ENCODE results near the gene ZGRF1. TPM values are rescaled to one million over a fixed set of nuclear protein-coding genes. Genes with fewer than 3 reads are reported as not detected.

ZGRF1 gene
- total RNA-seq, 2 experiments from 2014 or later, result 40.0 to 43.0 TPM

DNA sequence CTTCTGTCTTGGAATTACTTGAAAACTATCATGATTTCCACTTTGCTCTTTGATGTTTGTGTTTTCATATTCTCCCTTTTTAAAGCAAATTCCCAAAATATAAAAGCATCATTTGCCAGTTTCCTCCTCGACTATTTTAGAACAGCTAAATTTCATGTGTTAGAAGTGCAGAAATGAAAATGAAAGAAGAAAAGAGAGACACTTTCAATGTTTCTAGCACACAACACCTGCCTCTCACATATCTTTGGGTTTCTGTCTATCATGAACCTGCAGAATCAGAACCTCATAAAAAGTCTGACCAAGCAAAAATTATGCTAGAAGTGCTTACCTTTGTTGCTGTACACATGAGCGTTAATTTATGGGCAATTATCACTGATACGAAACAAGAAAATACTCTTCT is 118.8 kb downstream of the ZGRF1 start:
- intact Hi-C loops (cut with micrococcal nuclease), result loop anchor here (1.0 kb wide), 2 partner anchors 287 to 319 kb away; partner anchors contain the start of gene AP1AR
- CTCF ChIA-PET, result interaction anchor here (1.3 to 1.8 kb wide), 4 partner anchors 9 to 418 kb away, joined by 3 to 5 read pairs (median 4); no protein-coding TSS in a partner anchor
- no peak for DNase-seq

DNA sequence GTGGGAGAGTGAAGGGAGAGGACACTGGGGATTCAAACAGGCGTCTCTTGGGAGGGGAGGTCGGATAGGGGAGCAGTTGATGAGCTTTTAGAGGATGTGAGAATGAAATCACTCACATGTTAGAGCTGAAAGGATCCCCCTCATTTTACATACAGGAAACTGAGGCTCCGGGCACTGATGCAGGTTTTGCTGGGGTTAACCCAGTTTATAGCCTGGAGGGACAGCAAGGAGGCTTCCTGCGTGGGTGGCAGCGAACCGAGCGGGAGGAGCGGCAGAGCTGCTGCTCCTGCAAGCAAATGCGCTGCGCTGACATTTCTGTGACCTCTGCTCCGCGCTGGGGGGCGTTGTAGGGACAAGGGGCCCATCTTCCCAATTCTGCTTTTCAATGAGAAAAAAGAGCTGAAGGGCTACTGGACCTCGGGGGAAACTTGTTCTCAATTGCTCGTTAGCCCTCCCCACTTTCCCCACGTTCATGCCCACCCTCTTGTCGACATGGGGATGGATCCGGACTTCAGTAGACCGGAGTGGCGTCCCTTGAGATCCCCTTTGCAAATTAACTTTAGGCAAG is 119.6 kb downstream of the ZGRF1 start:
- no peaks in the 10 kb centered on the region for H3K9me3 Mint-ChIP-seq
- H3K27ac Mint-ChIP-seq, result no peak overlapping the region
- peaks cover 87% of the 10 kb centered on the region for H3K27me3 Mint-ChIP-seq (ENCODE audit: low read depth)
- intact Hi-C loops (cut with micrococcal nuclease), result no loop called here
- CTCF ChIA-PET, result interaction anchor here (0.8 to 1.8 kb wide), 4 partner anchors 10 to 221 kb away, joined by 3 to 5 read pairs (median 4); no protein-coding TSS in a partner anchor
- peaks cover 44% of the 10 kb centered on the region for H3K4me1 Mint-ChIP-seq (ENCODE audit: low read depth)
- H3K36me3 Mint-ChIP-seq (ENCODE audit: low read depth), result peaks cover 2% of the 10 kb centered on the region
- peak; percentile 57 for DNase-seq
- peak overlapping the region; percentile 55 for H3K4me3 Mint-ChIP-seq

More for the DNA sequence above, 118.8 kb downstream of the ZGRF1 start:
- Mint-ChIP-seq H3K27me3 (ENCODE audit: low read depth) (peaks cover 82% of the 10 kb centered on the region), H3K27ac (no peak overlapping the region), H3K36me3 (ENCODE audit: low read depth) (peaks cover 2% of the 10 kb centered on the region), H3K4me3 (peak overlapping the region; percentile 55), H3K4me1 (ENCODE audit: low read depth) (peaks cover 47% of the 10 kb centered on the region), H3K9me3 (no peaks in the 10 kb centered on the region)

DNA sequence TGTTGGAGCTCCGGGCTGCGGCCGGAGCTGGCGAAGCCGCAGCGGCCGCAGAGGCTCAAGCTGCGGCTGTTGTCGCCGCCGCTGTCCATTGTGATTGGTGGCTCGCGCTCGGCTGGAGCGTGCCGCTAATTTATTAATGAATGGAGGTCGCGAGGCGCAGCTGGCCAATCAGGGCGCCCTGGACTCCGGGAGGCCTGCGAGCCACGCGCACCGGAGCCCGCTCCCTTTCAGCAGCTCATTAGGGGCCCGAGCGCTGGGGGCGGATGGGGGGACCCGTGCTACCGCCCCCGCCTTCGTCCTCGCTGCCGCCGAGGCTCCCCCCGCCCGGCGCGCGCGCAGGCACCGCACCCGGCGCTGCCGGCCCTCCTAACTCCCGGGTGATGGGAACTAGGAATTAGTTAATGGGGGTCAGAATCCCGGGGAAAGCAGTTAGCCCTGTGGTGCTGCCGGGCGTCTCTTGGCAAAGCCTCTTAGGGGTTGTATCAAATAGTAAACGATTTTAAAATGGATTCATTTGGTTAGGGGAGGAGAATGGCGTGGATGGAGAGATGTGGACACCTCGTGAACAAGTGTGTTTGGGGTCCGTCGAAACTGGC is 120.1 kb downstream of the ZGRF1 start:
- Mint-ChIP-seq H3K27me3 (ENCODE audit: low read depth) (peaks cover 87% of the 10 kb centered on the region), H3K4me3 (peak overlapping the region; percentile 96), H3K4me1 (ENCODE audit: low read depth) (peaks cover 40% of the 10 kb centered on the region), H3K9me3 (no peaks in the 10 kb centered on the region), H3K36me3 (ENCODE audit: low read depth) (peaks cover 2% of the 10 kb centered on the region), H3K27ac (no peak overlapping the region)
- DNase-seq, result peak; percentile 10
- CTCF ChIA-PET, result interaction anchor here (0.6 to 1.8 kb wide), 4 partner anchors 10 to 327 kb away, joined by 3 to 5 read pairs (median 4); no protein-coding TSS in a partner anchor
- intact Hi-C loops (cut with micrococcal nuclease), result no loop called here

DNA sequence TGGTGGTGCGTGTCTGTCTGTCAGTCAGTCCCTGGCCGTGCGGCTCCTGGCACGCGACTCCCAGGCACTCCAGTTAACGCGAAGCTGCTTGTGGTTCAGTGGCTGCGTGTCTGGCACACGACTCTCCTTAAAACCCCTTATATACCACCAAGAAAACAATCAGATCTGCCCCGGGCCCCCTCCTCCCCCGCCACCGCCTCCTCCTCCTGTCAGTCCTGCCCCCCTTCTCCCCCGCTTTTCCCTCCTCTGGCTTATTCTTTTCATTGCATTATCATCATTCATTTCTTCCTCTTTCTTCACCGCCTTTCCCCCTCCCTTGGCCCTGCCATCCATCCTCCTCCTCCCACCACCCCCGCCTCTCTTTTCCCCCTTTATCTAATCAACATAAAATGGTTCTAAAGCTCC is 120.6 kb downstream of the ZGRF1 start, which contains the start of gene NEUROG2:
Gene NEUROG2 (minus strand): TSS at position 115 of the 405 bp plus-strand sequence. CDS start 705 bp downstream, outside the sequence.
- Mint-ChIP-seq H3K4me1 (ENCODE audit: low read depth) (peaks cover 41% of the 10 kb centered on the region), H3K36me3 (ENCODE audit: low read depth) (peaks cover 2% of the 10 kb centered on the region), H3K27me3 (ENCODE audit: low read depth) (peaks cover 87% of the 10 kb centered on the region), H3K4me3 (peak within 1 kb of the TSS; percentile 96), H3K9me3 (no peaks in the 10 kb centered on the region), H3K27ac (no peak within 1 kb of the TSS)
- CTCF ChIA-PET, result interaction anchor here (0.6 to 1.8 kb wide), 7 partner anchors 11 to 416 kb away, joined by 3 to 5 read pairs (median 3); no protein-coding TSS in a partner anchor
- intact Hi-C loops (cut with micrococcal nuclease), result no loop called here
- no peak for DNase-seq

DNA sequence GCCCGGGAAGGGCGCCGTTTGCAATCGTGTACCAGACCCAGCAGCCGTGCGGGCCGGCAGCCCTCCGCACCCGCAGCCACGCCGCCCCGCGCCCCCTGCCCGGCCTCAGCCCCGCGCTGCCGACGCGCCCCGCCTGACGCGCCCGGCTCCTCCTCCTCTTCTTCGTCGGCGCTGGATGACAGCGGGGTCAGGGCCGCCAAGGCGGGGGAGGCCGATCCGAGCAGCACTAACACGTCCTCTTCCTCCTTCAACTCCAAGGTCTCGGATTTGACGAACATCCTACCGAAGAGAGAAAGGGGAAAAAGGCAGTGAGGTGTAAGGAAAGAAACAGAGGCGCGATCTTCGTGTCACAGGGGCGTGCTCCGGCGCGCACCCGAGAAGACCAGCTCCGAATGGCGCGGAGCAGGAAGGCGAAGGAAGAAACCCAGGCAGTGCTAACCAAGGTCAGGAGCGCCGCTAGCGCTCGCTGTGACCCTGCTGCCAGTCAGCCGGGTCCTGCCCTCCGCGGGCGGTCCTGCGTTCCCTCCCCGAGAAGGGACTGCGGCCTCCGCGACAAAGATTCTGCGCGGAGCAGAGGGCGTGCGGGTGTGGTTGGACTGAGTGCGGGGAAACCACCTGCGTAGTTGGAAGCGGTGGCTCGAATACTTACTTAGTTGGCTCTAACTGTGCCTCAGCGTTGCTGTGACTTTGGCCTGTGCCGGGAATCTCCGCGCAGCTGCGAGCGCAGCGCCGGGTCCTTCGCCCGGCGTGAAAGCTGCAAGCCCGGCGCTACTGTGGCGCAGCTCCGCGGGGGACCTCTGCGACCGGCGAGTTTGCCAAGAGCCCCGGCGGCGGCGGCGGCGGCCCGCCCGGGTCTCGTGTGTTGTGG is 121.3 kb downstream of the ZGRF1 start:
- Mint-ChIP-seq H3K27ac (no peak overlapping the region), H3K27me3 (ENCODE audit: low read depth) (peaks cover 83% of the 10 kb centered on the region), H3K9me3 (no peaks in the 10 kb centered on the region), H3K36me3 (ENCODE audit: low read depth) (no peaks in the 10 kb centered on the region), H3K4me3 (peak overlapping the region; percentile 96), H3K4me1 (ENCODE audit: low read depth) (peaks cover 38% of the 10 kb centered on the region)
- DNase-seq, result peak; percentile 66
- intact Hi-C loops (cut with micrococcal nuclease), result loop anchor here (1.0 to 2.0 kb wide), 4 partner anchors 8 to 317 kb away; partner anchors contain the start of genes AP1AR and TIFA
- CTCF ChIA-PET, result interaction anchor here (0.7 to 1.3 kb wide), 5 partner anchors 170 to 415 kb away, joined by 3 read pairs; no protein-coding TSS in a partner anchor

DNA sequence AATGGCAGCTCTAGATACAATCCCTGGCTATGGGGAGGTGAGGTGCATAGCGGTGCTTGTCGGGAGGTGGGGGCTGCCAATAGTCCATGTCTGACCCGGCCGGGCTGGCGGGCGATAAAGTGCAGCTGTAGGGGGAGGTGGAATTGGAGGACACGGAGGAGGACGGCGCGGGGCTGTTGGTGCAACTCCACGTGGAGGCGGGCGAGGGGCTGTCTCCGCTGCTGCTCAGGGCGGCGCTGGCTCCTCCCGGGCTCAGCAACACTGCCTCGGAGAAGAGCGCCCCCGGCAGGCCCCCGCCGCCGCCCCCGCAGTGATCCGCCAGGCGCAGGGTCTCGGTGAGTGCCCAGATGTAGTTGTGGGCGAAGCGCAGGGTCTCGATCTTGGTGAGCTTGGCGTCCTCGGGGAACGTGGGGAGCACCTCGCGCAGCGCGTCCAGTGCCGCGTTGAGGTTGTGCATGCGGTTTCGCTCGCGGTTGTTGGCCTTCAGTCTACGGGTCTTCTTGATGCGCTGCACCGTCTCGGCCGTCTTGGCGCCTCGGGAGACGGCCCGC is 122.0 kb downstream of the ZGRF1 start:
- intact Hi-C loops (cut with micrococcal nuclease), result loop anchor here (1.0 to 5.0 kb wide), 5 partner anchors 9 to 1892 kb away; partner anchors contain the start of genes AP1AR, PITX2 and TIFA
- peak; percentile 25 for DNase-seq
- no peak overlapping the region for H3K27ac Mint-ChIP-seq
- CTCF ChIA-PET, result interaction anchor here (1.0 to 1.1 kb wide), 2 partner anchors 187 to 415 kb away, joined by 3 read pairs; no protein-coding TSS in a partner anchor
- no peaks in the 10 kb centered on the region for H3K36me3 Mint-ChIP-seq (ENCODE audit: low read depth)
- H3K4me3 Mint-ChIP-seq, result peak overlapping the region; percentile 96
- H3K9me3 Mint-ChIP-seq, result no peaks in the 10 kb centered on the region
- H3K27me3 Mint-ChIP-seq (ENCODE audit: low read depth), result peaks cover 81% of the 10 kb centered on the region
- H3K4me1 Mint-ChIP-seq (ENCODE audit: low read depth), result peaks cover 37% of the 10 kb centered on the region

DNA sequence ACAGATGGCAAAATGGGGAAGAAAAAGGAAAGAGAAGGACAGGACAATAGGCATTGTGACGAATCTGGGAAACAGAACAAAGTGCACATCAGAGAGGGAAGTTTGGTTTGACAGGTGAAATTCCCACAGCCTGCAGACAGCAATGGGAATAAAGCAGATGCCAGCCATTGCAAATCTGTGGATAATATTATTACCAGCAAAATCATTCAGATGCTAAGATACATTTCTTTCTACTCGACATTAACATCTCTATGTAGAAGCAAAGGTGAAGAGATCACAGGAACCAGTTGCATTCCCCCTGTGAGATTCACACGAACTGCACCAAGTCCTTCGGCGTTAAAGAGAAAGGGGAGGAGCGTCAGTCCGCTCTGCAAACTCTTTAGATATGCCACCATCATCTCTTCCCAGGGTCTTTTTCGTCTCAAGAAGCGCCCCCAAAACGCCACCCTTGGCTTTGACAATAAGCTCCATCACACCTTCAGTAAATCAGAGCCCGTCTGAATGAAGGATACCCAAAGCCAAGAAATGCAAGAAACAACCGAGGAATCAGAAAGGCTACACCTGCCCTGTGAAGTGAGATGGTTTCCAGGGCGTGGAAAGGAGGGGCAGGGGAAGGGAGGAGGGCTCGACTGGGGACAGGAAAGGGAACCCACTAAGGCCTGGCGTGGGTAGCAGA is 122.6 kb downstream of the ZGRF1 start:
- H3K4me1 Mint-ChIP-seq (ENCODE audit: low read depth), result peaks cover 43% of the 10 kb centered on the region
- DNase-seq, result peak; percentile 10
- H3K36me3 Mint-ChIP-seq (ENCODE audit: low read depth), result no peaks in the 10 kb centered on the region
- CTCF ChIA-PET, result no interaction called here
- no peak overlapping the region for H3K27ac Mint-ChIP-seq
- no peaks in the 10 kb centered on the region for H3K9me3 Mint-ChIP-seq
- intact Hi-C loops (cut with micrococcal nuclease), result loop anchor here (2.0 to 5.0 kb wide), 4 partner anchors 229 to 1892 kb away; partner anchors contain the start of genes AP1AR, PITX2 and TIFA
- peaks cover 83% of the 10 kb centered on the region for H3K27me3 Mint-ChIP-seq (ENCODE audit: low read depth)
- H3K4me3 Mint-ChIP-seq, result peak overlapping the region; percentile 96

DNA sequence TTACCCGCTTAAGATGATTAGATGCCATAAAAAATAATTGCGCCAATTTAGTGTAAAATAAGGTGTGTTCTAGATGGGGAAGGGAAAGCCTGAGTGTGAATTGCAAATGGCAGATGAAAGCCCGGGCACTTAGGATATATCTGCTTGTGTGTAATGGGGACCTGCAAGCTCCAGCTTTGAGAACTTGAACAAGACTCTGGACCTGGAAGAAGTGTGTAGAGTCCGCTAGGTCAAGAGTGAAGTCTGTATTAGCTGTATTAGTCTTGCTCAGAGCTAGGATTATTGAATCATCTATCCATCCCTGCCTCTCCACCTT is 124.9 kb downstream of the ZGRF1 start:
- intact Hi-C loops (cut with micrococcal nuclease), result loop anchor here (5.0 kb wide), 1 partner anchor 1889 kb away; the partner anchor contains the start of gene PITX2
- Mint-ChIP-seq H3K36me3 (ENCODE audit: low read depth) (no peaks in the 10 kb centered on the region), H3K4me3 (no peak overlapping the region), H3K27ac (no peak overlapping the region), H3K27me3 (ENCODE audit: low read depth) (peaks cover 78% of the 10 kb centered on the region), H3K4me1 (ENCODE audit: low read depth) (peaks cover 34% of the 10 kb centered on the region), H3K9me3 (no peaks in the 10 kb centered on the region)
- CTCF ChIA-PET, result interaction anchor here (0.6 to 1.4 kb wide), 3 partner anchors 10 to 1890 kb away, joined by 3 read pairs; no protein-coding TSS in a partner anchor
- DNase-seq, result no peak

DNA sequence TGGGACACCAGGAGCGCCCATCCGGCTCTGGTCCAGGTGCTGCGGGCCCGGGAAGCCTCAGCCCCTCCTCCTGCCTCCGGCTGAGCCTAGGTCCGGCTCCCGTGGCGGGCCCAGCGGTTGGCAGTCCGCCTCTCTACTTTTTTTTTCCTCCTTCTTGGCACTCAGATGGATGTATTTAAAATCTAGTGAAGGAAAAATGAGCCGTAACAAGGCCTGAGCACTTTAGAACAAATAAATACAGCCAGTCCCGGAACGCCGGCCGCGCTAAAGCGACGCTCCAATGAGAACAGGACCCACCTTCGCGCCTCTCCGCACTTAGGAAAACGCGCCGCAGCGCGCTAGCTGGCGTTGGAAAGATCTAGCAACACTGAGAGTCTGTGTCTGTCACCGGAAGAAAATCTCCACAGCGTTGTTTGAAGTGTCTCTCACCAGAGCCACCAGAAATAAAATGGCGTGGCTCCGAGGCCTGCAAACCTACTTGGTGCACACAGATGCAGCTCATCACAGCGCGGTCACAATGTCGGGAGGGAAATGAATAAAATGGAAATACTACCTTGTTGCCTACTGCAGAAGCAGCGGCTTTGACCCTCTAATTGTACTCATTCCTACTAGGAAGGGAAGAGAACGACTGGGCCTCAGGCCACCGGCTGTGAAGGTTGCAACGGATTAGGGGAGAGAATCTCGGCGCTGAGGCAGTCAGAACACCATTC is 125.5 kb downstream of the ZGRF1 start:
- intact Hi-C loops (cut with micrococcal nuclease), result loop anchor here (5.0 kb wide), 1 partner anchor 1889 kb away; the partner anchor contains the start of gene PITX2
- Mint-ChIP-seq H3K4me3 (peak overlapping the region; percentile 25), H3K9me3 (no peaks in the 10 kb centered on the region), H3K36me3 (ENCODE audit: low read depth) (no peaks in the 10 kb centered on the region), H3K4me1 (ENCODE audit: low read depth) (peaks cover 33% of the 10 kb centered on the region), H3K27ac (no peak overlapping the region), H3K27me3 (ENCODE audit: low read depth) (peaks cover 76% of the 10 kb centered on the region)
- DNase-seq, result peak; percentile 19
- CTCF ChIA-PET, result interaction anchor here (0.6 to 1.4 kb wide), 6 partner anchors 10 to 583 kb away, joined by 3 to 4 read pairs (median 3); no protein-coding TSS in a partner anchor

DNA sequence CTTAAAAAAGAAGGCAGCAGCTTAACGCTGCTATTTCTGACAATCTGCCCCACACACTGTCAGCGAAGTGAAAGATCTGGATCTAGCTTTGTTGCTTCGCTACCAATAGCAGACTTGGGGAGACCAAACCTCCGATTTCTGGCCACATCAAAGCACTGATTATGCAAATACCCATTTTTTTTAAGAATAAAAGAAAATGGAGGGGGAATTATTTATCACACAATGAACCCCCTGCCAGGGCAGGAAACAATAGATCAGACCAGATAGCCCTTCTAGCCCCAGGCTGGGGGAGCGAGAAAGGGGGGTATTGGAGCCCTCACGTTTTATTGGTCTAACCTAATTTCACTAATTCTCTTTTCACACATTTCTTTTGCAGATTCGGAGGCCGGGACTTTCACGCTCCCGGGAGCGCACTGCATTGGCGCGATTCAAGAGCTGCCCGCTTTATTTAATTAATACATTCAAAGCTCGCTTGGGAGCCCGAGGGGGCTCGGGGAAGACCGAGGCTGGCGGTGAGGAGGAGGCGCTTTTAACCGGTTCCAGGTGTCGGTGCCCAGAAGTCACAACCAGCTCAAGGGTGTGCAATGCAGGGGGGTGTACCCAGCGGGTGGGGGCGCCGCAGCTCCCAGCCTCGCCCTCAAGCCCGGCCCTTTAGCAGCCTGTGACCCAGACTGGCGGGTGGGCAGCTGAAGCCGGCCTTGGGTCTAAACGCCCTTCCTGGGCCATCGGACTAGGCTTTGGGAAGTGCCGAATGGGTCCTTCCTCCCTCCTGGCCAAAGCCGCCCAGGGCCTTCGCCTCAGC is 126.2 kb downstream of the ZGRF1 start:
- Mint-ChIP-seq H3K9me3 (no peaks in the 10 kb centered on the region), H3K4me1 (ENCODE audit: low read depth) (peaks cover 32% of the 10 kb centered on the region), H3K27me3 (ENCODE audit: low read depth) (peaks cover 79% of the 10 kb centered on the region), H3K4me3 (peak overlapping the region; percentile 5), H3K27ac (no peak overlapping the region), H3K36me3 (ENCODE audit: low read depth) (no peaks in the 10 kb centered on the region)
- intact Hi-C loops (cut with micrococcal nuclease), result loop anchor here (5.0 kb wide), 1 partner anchor 1888 kb away; the partner anchor contains the start of gene PITX2
- peak; percentile 10 for DNase-seq
- CTCF ChIA-PET, result interaction anchor here (0.5 to 1.2 kb wide), 6 partner anchors 10 to 582 kb away, joined by 3 to 4 read pairs (median 3); no protein-coding TSS in a partner anchor

Data from activated naive CD4-positive, alpha-beta T cell treated with anti-CD3 and anti-CD28 coated beads for 36 hours (primary cell).